Heart right ventricle (tissue), 16 donors: ENCODE measurements around the gene DDB1. TPM values are rescaled to one million over a fixed set of nuclear protein-coding genes. Genes with fewer than 3 reads are reported as not detected.
A peak's percentile ranks its signal among the peaks of the same experiment; 100 is the strongest.

Source experiments
- ATAC-seq, 8 donors: fragments of 200-7000 bp; cut with Tn5 transposase; one replicate each; pipeline ENCODE4 v1.9.1; 2020; ENCODE audit warnings: mild to moderate bottlenecking in 8 of 8, moderate library complexity in 8 of 8, moderate number of reproducible peaks in 1 of 8
- DNase-seq, 2 donors: peaks; one replicate each; pipeline ENCODE4 v3.0.0-alpha.2; 2020
- H3K27ac ChIP-seq, 10 donors: fragments of 200-600 bp; sonication (generic) in 2 of 10; one replicate each; pipeline versions ENCODE4 v1.5.0 to v1.8.0; 2020 to 2022; ENCODE audit warnings: mild to moderate bottlenecking in 3 of 10
- H3K27me3 ChIP-seq, 7 donors: fragments of 200-600 bp; one replicate each; pipeline ENCODE4 v1.8.0; 2021 to 2022; ENCODE audit warnings: mild to moderate bottlenecking in 2 of 7
- H3K36me3 ChIP-seq, 9 donors: fragments of 200-600 bp; sonication (generic) in 1 of 9; one replicate each; pipeline versions ENCODE4 v1.5.0 to v1.8.0; 2020 to 2022; ENCODE audit warnings: mild to moderate bottlenecking in 2 of 9
- H3K4me1 ChIP-seq, 9 donors: fragments of 200-600 bp; sonication (generic) in 1 of 9; one replicate each; pipeline versions ENCODE4 v1.5.0 to v1.8.0; 2020 to 2022; ENCODE audit warnings: mild to moderate bottlenecking in 4 of 9
- H3K4me3 ChIP-seq, 10 donors: fragments of 200-600 bp; sonication (generic) in 2 of 10; one replicate each; pipeline versions ENCODE4 v1.5.0 to v1.8.0; 2020 to 2022; ENCODE audit warnings: mild to moderate bottlenecking in 7 of 10, moderate library complexity in 2 of 10
- H3K9me3 ChIP-seq, 11 donors: fragments of 200-600 bp in 10 of 11; sonication (generic) in 2 of 11; one replicate each; pipeline versions ENCODE4 v1.5.0 to v1.8.0; 2013 to 2022; ENCODE audit warnings: mild to moderate bottlenecking in 2 of 11, control low read depth in 1 of 11, moderate library complexity in 1 of 11
- CTCF ChIP-seq, 9 donors: fragments of 200-600 bp; sonication (generic) in 2 of 9; IDR thresholded peaks; one replicate each; pipeline versions ENCODE4 v1.5.0 to v1.8.0; 2021 to 2022; ENCODE audit warnings: antibody characterized with exemption in 9 of 9, mild to moderate bottlenecking in 5 of 9, moderate library complexity in 1 of 9
- WGBS, 2 donors: extraction: QIAGEN DNeasy Blood & Tissue Kit; methylation state at CpG; one replicate each; pipeline ENCODE4 v1.1.7; 2013; ENCODE audit warnings: inconsistent platforms in 1 of 2; 5-methylcytosine and 5-hydroxymethylcytosine counted together
- intact Hi-C, 10 donors: fragments of 100-400 bp; cut with DNase I; formaldehyde crosslinking; loops; one replicate each; pipeline versions ENCODE4 v1.11.1 to v1.14.2; 2022
- polyA plus RNA-seq, 2 donors: library from polyadenylated mRNA; stranded (reverse); fragments of 200-250 nt; gene quantifications; one replicate each; pipeline ENCODE4 v1.2.3, GENCODE V29; 2013
- total RNA-seq, 10 donors: library from RNA; stranded (reverse); fragmentation: NEBNext Ultra II Directional in 3 of 10; extraction: Animal tissue kit (Norgen Biotek cat#: 25700) in 3 of 10; gene quantifications; one replicate each; pipeline versions ENCODE4 v1.2.1 to v1.2.4, GENCODE V29; 2021 to 2023
- donor health status: Arrhythmogenic right ventricular cardiomyopathy.
- donor health status: ischemic (EF 13 %, LVEDD 7.1; RV severe dilation, severe dysfunction).
- donor health status: healthy with polysubstance abuse.
- donor health status: DM: no; HTN: yes; CAD: no.
- donor health status: DM: no; HTN: no; CAD: no.
- donor health status: ischemic (EF 25% LVEDD 6.9; RV normal size, moderate dysfunction).
- donor health status: ischemic (EF 25% LVEDD 5.7; RV mildly dilated, moderate dysfunction).
- donor health status: healthy.
- donor health status: DM: yes; HTN: yes; CAD: no.
- donor health status: Ischemic cardiomyopathy.
- donor health status: ischemic (EF 35%, LVEDD 5.7; RV mildly dilated, moderate dysfunction).
- donor health status: nonischemic (EF 11% LVEDD 7.7; RV severe dilation, severe dysfunction).
- donor health status: DM: yes; HTN: yes; CAD: no.
- donor health status: PGD.
- donor health status: ischemic (EF 29% LVEDD 5.4; RV normal size, mild dysfunction).
- donor health status: nonischemic (EF 23%, LVEDD 6.1; RV moderate dilation, normal function).

DDB1 gene
- total and polyA plus RNA-seq, 12 donors: 59.0 to 147 (median 129) TPM

- ATAC-seq: peak in 1 of 8 donors; percentile 11
- no peak for TF ChIP-seq CTCF (IDR thresholded peaks at IDR 0.05)
- Histone ChIP-seq H3K27me3 (no peaks in the 10 kb centered on the region), H3K9me3 (no peaks in the 10 kb centered on the region), H3K4me1 (peaks cover 0 to 3% (median 0%) of the 10 kb centered on the region in 9 donors), H3K27ac (no peak overlapping the region), H3K4me3 (no peak overlapping the region), H3K36me3 (peaks cover 0 to 100% (median 78%) of the 10 kb centered on the region in 9 donors)
- WGBS, 2 donors: 96% methylated on average over 9 of the region's 9 CpGs
- intact Hi-C loops: no loop called here
- DNase-seq: no peak
Observed at GRCh38 chr11:61303725-61304124, 29.2 kb downstream of the DDB1 start.

- TF ChIP-seq CTCF (IDR thresholded peaks at IDR 0.05): no peak
- Histone ChIP-seq H3K4me1 (peaks cover 0 to 15% (median 10%) of the 10 kb centered on the region in 9 donors), H3K4me3 (no peak overlapping the region), H3K27me3 (no peaks in the 10 kb centered on the region), H3K36me3 (peaks cover 0 to 98% (median 67%) of the 10 kb centered on the region in 9 donors), H3K9me3 (no peaks in the 10 kb centered on the region), H3K27ac (no peak overlapping the region)
- DNase-seq (no peak), ATAC-seq (no peak)
- intact Hi-C loops: no loop called here
- WGBS, 2 donors: 90 to 91% methylated on average over 13 of the region's 13 CpGs
Observed at GRCh38 chr11:61302550-61302949, 30.4 kb downstream of the DDB1 start.

GRCh38 chr11:61298663-61299244, 34.2 kb downstream of the DDB1 start:
- Histone ChIP-seq H3K9me3 (no peaks in the 10 kb centered on the region), H3K4me3 (no peak overlapping the region), H3K36me3 (peaks cover 0 to 60% (median 40%) of the 10 kb centered on the region in 9 donors), H3K27me3 (peaks cover 0 to 24% (median 0%) of the 10 kb centered on the region in 7 donors), H3K27ac (peak overlapping the region in 2 of 10 donors; percentile 15 to 39), H3K4me1 (peaks cover 6 to 45% (median 37%) of the 10 kb centered on the region in 9 donors)
- no peak for ATAC-seq
- DNase-seq: no peak
- TF ChIP-seq CTCF (IDR thresholded peaks at IDR 0.05): no peak
- 90 to 94% methylated on average over 4 of the region's 4 CpGs for WGBS, 2 donors
- intact Hi-C loops: no loop called here

DNA sequence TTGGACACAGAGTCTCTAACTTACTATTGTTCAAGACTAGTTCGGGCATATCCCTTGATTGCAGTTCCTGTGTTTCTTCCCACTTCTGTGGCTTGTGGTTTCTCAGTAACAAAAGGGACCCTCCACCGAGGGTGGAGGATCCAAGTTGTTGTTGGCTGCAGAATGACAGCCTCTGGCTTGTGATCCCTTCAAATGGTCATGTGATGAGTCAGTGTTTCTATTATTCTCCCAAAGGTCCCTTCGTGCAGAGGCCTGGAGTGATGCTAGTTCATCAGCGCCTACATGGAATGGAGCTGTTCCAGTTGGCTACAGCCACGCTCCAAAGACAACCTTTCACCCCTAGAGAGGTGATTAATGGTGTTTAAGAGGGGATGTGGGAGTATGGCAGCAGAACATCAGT, 35.2 kb downstream of the DDB1 start:
- TF ChIP-seq CTCF (IDR thresholded peaks at IDR 0.05): no peak
- Histone ChIP-seq H3K27ac (peak overlapping the region in 4 of 10 donors; percentile 2 to 40 (median 39)), H3K36me3 (peaks cover 0 to 50% (median 32%) of the 10 kb centered on the region in 9 donors), H3K4me1 (peaks cover 7 to 50% (median 40%) of the 10 kb centered on the region in 9 donors), H3K27me3 (peaks cover 0 to 30% (median 0%) of the 10 kb centered on the region in 7 donors), H3K9me3 (no peaks in the 10 kb centered on the region), H3K4me3 (no peak overlapping the region)
- intact Hi-C loops: no loop called here
- ATAC-seq: peak; percentile 8 to 75 (median 46)
- peak in 1 of 2 donors; percentile 37 for DNase-seq
- 17 to 30% methylated on average over 5 of the region's 5 CpGs for WGBS, 2 donors
